GM04503 (cell line): ENCODE measurements around the gene RBM25.
A peak's percentile ranks its signal among the peaks of the same experiment; 100 is the strongest.

Source experiments
- DNase-seq: peaks from one replicate; pipeline ENCODE4 v3.0.0-alpha.2; 2012; ENCODE audit warnings: low read depth

The RBM25 gene

DNA sequence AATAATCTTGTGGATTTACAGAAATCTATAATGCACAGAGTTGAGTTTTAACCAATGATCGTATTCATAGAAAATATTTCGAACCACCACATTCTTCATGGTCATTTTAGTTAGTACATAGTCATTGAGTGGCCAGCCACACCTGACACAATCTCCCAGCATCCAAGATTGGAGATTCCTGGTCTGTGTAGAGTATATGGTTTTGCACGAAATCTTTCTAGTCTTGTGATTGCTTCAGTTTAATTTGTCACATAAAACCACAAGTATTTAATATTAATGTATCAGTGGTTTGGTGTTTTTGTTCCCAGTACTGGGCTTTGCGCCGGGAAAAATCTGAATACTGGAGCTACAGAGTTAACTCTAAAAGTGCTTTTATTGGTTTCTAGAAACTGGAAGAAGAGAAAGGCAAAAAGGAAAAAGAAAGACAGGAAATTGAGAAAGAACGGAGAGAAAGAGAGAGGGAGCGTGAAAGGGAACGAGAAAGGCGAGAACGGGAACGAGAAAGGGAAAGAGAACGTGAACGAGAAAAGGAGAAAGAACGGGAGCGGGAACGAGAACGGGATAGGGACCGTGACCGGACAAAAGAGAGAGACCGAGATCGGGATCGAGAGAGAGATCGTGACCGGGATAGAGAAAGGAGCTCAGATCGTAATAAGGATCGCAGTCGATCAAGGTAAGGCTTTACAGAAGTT lies 44.6 kb downstream of the RBM25 start:
- no peak for DNase-seq

DNA sequence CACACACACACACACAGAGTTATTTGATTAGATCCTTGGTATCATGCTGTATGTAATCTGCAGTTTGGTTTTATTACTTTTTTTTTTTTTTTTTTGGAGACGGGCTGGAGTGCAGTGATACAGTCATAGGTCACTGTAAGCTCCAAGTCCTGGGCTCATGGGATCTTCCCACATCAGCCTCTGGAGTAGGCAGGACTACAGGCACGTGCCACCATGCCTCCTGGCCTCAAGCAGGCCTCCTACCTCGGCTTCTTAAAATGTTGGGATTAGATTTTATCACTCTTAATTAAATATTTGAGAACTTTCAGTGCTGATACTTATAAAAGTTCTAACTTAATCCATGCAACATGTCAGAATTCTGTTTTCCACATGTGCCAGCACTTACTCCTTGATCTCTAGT lies 46.7 kb downstream of the RBM25 start:
- no peak for DNase-seq

DNA sequence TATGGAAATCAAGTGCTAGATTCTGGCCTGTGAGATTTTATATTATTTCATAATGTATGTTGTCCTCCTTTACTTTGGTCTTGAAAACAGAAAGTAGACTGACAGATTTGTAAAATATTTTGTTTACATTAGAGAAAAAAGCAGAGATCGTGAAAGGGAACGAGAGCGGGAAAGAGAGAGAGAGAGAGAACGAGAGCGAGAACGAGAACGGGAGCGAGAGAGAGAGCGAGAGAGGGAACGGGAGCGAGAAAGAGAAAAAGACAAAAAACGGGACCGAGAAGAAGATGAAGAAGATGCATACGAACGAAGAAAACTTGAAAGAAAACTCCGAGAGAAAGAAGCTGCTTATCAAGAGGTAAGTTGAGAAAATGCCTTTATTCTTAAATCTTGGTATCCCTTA lies 47.4 kb downstream of the RBM25 start:
- DNase-seq: no peak

DNA sequence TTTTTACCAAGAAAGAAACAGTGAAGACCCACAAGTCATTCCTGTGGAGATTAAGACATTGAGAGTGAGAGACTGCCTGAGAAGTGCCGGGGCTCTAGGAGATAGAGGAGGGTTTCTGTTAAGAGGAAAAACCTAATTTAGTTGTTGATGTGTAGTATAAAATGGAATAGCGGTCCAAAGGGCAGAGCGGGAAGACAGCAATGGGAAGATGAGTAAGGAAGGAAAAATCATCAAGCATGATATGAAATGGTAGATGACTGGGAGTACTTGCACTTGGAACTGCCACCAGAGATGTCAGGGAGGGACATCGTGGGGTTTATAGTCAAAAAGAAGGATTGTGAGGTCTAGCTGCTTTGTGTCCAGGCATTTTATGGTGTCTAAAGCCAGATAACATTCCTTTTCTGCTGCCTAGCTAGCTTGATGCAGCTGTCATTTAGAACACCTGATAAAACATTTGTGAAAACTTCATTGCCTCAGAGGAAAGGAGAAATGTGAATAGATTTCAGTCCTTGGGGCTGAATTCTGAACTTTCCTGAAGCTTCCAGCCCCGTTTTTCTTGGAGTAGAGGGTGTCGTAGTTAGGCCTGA lies 57.8 kb downstream of the RBM25 start:
- no peak for DNase-seq

DNA sequence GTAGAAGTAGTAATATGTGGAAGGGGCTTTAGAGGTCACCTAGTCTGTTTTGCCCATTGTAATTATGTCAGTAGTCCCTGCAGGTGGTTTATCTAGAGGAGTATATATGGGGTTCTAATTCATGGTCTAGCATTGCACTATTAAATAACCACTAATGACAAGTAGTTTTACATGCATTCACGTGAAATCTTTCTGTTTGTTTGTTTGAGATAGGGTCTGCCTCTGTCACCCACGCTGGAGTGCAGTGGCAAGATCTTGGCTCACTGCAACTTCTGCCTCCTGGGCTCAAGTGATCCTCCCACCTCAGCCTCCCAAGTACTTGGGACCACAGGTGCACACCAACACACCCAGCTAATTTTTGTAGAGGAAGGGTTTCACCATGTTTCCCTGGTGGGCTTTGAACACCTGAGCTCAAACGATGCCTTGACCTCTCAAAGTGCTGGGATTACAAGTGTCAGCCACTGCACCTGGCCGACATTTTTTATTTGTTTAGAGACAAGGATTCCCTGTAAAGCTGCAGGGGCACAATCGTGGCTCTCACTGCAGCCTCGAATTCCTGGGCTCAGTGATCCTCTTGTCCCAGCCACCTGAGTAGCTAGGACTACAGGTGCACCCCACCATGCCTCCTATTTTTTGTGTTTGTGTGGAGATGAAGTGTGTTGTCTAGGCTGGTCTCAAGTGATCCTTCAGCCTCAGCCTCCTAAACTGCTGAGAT lies 66.0 kb downstream of the RBM25 start:
- DNase-seq: no peak

DNA sequence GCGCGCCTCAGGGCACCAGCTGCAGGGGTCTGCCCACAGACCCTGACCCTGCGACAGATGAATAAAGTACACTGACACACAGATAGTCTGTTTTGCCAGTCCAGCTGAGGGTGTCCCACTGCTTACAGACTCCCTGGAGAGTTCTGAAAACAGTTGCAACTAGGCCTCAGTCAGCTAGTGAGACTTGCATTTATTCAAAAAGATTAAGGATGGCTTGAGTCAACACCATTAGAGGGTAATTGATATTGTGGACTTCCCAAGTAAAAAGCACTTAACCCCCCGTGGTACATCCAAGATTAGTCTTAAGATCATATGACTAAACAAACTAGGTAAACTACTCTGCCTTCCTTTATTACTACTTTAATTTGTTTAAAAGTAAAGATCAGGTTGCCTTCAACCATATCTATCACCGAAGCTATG lies 66.8 kb downstream of the RBM25 start:
- DNase-seq: no peak

DNA sequence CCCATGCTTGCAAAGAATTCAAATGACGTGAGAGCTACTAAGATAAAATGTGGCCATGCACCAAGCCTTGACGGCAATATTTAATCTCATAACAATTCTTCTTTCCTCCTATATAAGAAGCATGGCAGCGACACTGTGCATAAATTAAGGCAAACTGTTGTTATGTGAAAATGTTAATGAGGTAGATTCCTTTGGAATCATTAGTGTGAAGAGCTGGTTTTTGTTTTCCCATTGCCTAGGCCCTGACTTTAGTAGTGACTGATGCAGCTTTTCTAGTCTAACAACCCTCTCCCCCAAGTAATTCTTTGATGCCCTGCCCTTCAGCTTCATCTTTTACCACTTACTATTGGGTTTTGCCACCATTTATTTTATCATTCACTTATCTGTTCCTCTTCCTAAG lies 67.4 kb downstream of the RBM25 start:
- DNase-seq: no peak

DNA sequence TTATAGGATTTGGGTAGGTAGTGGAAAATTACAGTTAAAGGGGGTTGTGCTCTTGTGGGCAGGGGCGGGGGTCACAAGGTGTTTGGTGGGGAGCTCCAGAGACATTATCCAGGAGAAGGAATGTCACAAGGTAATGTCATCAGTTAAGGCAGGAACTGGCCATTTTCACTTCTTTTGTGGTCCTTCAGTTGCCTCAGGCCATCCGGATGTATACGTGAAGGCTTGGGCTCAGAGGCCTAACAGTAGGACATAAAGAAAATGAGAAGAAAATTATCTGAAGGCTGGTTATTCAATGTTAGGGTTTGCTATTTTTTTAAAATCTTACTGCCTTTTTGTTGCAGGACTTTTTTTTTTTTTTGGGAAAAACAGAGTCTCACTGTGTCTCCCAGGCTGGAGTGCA lies 75.5 kb downstream of the RBM25 start:
- DNase-seq: no peak

DNA sequence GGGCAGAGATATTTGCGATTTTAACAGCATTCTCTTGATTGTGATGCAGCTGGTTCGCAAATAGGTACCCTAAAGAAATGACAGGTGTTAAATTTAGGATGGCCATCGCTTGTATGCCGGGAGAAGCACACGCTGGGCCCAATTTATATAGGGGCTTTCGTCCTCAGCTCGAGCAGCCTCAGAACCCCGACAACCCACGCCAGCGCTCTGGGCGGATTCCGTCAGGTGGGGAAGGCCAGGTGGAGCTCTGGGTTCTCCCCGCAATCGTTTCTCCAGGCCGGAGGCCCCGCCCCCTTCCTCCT lies 77.7 kb downstream of the RBM25 start:
- no peak for DNase-seq

DNA sequence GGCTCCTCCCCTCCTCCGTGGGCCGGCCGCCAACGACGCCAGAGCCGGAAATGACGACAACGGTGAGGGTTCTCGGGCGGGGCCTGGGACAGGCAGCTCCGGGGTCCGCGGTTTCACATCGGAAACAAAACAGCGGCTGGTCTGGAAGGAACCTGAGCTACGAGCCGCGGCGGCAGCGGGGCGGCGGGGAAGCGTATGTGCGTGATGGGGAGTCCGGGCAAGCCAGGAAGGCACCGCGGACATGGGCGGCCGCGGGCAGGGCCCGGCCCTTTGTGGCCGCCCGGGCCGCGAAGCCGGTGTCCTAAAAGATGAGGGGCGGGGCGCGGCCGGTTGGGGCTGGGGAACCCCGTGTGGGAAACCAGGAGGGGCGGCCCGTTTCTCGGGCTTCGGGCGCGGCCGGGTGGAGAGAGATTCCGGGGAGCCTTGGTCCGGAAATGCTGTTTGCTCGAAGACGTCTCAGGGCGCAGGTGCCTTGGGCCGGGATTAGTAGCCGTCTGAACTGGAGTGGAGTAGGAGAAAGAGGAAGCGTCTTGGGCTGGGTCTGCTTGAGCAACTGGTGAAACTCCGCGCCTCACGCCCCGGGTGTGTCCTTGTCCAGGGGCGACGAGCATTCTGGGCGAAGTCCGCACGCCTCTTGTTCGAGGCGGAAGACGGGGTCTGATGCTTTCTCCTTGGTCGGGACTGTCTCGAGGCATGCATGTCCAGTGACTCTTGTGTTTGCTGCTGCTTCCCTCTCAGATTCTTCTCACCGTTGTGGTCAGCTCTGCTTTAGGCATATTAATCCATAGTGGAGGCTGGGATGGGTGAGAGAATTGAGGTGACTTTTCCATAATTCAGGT lies 78.3 kb downstream of the RBM25 start, which contains the start of gene PSEN1:
Gene PSEN1 (plus strand): TSS at position 121 of the 839 bp plus-strand sequence. CDS start 11,513 bp downstream, outside the sequence.
- DNase-seq: peak; percentile 25

DNA sequence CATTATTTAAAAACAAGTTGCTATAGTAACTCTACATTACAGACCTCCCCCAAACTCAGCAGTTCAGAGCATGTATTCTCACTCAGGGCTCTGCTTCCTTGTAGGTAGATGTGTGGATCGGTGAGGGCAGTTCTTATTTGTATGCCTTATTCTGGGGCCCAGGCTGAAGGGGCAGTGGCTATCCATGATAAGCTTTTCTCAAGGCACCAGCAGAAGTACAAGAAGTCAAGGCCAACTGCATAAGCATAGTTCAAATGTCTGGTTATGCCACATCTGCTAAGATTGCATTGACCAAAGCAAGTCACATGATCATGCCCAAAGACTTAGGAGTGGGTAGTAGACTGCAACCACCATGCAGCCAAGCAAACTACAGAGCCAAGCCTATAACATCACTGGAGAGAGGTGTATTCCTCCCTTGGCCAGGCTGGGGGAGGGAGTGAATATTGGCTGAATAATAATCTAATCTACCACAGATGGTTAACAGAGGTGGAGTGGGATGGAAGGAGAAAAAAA lies 82.5 kb downstream of the RBM25 start:
- DNase-seq: no peak

DNA sequence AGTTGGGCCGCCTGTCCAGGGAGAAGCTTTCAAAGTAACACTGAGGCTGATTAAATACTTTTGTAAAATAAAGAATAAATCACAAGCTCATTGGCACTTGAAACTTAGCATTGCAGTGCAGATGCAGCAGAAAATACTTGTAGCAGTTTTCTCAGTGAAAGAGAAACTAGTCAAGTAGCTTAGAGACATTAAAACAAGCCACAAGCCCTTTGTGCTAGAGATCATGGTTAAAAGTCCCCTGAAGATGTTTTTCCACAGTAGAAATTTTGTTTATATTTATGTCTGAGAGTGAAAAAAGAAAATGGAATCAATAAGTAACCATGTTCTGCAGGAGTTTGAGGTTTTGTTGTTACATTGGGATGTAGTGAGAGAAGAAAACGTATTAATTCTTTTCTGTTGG lies 83.9 kb downstream of the RBM25 start:
- no peak for DNase-seq

DNA sequence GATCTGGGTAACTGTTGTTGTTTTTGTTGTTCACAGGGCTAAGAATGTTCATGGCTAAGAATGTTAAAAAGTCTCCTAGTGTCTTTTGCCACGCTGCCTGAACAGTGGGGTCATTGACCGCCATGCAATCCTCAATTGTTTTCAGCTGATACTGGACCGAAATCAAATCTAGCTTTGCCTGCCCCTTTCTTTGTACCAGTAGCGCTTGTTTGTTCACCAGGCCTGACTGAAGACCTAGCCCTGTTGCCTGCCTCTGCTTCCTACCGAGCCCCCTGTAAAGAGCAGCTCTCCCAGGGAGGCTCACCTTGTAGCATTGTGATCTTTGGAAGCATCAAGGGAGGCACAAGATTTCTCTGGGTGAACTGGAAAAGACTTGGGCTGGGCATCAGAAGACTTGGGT lies 84.7 kb downstream of the RBM25 start:
- DNase-seq: no peak

DNA sequence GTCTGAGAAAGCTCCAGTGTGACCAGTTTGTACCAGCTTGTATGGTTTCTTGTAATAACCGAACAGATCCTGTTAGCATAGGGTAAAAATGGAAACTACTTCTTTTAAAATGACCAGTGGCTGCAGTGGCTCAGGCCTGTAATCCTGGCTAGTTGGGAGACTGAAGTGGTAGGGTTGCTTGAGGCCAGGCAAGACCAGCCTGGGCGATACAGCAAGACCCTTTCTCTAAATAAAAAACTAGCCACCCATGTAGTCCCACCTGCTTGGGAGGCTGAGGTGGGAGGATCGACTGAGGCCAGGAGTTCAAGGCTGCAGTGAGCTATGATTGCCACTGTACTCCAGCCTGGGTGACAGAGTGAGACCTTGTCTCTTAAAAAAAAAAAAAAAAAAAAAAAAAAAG lies 85.3 kb downstream of the RBM25 start:
- DNase-seq: no peak

DNA sequence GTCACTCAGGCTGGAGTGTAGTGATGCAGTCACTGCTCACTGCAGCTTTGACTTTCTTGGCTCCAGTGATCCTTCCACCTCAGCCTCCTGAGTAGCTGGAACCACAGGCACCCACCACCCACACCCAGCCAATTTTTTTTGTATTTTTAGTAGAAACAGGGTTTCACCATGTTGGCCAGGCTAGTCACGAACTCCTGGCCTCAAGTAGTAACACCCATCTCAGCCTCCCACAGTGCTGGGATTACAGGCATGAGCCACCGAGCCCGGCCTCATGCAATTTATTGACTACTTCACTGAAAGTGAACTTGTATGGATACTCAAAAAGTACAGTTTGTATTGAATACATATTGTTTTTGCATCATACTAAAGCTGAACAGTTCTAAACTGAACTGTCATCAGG lies 87.0 kb downstream of the RBM25 start:
- DNase-seq: no peak

DNA sequence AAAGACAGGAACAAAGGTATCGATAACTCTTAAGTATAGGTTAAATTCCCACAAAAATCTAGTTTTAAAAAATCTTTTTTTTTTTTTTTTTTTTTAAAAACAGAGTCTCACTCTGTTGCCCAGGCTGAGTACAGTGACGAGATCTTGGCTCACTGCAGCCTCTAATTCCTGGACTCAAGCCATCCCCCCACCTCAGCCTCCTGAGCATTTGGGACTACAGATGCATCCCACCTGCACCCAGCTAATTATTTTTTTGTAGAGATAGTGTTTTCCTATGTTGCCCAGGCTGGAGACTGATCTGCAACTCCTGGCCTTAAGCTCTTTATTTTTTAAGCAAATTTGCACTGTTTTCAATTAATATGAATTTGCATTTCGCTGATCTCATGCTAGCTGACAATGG lies 87.8 kb downstream of the RBM25 start:
- DNase-seq: no peak

DNA sequence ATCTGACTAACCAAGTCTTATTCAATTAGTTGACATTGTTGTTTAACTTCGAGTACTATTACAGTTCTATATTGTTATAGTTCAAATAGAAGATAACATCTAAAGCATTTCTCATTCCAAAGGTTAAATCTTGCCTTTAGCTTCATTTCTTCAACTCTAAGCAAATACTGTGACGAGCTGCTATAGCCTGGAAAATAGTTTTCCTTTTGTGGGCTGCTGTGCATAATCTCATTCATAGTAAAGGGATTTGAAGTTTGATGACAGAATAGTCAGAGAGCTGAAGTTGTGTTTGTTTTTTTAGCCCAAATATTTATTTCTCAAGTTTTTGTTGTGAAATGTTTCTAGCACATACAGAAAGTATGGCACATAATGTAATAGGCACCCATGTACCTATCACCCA lies 91.4 kb downstream of the RBM25 start:
- no peak for DNase-seq

DNA sequence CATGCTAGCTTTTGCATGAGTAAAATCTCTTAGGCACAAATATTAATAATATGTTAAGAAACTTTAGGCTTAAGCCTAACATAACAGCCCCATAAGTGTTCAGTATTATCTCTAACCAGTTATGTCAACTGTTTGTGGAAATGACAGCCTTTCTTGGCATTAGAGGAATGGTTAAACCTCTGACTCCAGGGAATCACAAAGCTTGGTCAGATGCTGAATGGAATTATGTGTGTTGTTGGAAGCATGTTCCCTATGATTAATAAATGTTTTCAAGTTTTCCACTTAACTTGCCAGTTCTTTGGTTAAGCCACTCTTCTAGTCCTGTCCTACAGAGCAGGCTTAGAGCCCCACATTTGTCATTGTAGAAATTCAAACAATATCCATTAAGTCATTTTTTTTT lies 94.9 kb downstream of the RBM25 start:
- peak; percentile 69 for DNase-seq

DNA sequence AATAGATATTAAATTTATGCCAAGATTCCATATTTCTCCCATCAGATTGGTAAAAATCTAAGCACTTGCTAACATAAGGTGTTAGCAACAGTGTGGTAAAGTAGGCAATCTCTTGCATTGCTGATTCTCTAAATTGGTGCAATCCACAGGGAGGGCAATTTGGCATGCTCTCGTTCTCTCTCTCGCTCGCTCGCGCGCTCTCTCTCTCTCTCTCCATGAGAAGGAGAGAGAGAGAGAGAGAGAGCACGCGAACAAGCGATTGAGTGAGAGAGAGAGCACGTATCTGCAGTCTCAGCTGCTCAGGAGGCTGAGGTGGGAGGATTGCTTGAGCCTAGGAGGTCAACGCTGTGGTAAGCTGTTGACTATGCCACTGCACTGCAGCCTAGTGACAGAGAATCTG lies 103.9 kb downstream of the RBM25 start:
- DNase-seq: no peak

DNA sequence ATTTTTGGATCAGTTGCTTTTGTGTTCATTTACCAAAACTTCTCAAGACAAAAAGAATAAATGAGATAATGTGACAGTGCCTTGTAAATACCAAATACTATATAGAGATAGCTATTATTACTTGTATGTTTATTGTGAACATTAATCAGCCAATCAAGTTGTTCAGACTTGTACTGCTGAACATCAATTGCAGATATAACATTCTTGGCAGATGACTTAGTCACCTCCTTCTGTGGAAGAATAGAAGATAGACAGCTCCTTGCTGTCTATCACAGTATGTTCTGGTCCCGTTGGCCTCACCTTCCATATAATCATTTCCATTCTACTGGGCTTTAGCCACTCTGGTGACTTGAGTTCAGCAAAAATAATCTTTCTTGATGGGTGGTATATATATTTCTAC lies 108.1 kb downstream of the RBM25 start:
- no peak for DNase-seq

DNA sequence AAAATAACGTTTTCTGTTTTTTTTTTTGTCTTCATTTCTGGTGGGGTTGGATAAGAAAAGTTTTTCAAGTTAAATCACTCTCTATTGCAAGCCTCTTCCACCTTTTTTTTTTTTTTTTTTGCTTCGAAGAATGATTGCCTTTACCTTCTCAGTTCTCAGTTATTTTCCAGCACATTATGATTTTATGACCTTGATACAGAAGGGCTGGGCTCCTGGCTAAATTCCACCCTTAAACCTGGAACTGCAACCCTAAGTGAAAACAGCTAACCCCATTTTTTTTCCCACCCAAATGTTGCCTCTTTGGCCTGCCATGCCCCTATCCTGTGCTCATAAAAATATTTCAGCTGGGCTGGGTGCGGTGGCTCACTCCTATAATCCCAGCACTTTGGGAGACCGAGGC lies 109.4 kb downstream of the RBM25 start:
- no peak for DNase-seq

DNA sequence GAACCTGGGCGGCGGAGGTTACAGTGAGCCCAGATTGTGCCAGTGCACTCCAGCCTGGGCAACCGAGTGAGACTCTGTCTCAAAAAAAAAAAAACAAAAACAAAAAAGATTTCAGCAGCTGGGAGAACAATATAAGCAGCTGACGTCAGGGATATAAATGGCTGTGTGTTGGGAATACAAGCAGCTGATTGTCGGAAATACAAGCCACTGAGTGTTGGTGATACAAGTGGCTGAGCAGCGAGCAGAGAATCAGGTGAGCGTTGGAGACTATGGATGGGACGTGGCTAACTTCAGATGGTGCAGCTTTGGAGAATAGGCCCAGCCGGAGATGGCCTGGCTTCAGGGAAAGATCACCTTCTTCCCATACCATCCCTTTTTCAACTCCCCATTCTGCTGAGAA lies 109.9 kb downstream of the RBM25 start:
- DNase-seq: no peak

DNA sequence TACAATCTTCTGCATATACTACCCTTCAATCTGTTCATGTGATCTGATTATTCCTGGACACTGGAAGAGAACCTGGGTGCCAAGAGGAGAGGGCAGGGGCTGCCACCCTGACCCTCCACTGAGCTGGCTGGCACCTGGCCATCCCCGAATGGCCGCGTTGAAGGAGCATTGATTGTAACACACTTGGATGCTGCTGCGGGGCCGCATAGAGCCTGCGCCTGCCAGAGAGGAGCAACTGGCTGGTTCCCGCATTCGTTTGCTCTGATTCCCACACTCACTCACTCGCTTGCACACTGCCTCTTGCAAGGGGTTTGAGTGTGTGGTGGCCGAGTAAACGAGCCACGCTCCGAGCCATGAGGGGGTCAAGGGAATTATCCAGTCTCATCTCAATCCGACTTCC lies 110.4 kb downstream of the RBM25 start:
- no peak for DNase-seq
